ENCODE measurements around the gene OR1F1. TPM values are rescaled to one million over a fixed set of nuclear protein-coding genes. Genes with fewer than 3 reads are reported as not detected.
"Not testable (repeated sequence)": the region's sequence is repeated elsewhere in the genome, so short reads cannot be mapped to it uniquely, and the experiment has no call there.

Gene OR1F1
- polyA plus RNA-seq, 3 donors: not detected

DNA sequence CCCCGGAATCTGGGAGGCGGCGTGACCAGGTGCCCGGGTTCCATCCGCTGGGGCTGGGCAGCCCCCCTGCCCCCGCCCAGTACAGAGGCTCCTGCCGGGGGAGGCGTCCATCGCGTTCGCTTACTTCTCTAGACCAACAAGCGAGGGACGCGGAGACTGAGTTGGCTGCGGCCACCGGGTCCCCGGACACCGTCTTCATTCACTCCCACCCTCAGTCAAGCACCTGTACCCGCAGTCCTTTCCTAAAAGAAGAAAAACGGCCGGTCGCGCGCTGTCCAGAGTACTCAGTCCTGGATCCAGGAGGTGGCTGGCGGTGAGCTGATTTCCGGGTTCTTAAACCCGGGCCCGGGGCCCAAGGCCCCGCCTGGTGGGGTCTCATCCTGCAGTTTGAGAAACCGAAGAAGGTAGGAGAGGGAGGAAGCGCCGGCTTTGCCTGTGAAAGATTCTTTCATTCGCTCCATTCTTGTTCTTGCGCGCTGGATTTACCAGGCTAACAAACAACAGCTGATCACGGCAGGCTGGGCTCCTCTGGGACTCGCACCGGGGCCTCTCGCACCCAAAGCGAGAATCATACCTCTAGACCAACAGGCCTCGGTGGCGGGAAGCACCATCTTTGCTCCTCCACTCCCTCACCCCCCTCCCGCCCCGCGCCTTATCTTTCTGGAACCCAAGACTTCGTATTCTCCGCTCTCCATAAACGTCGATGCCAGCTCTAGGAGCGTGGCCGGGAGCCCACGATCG, 17.4 kb upstream of the OR1F1 start:
- 2 to 3% (median 3%) methylated on average over 52 to 53 of the region's 53 CpGs for WGBS, 3 donors
- no peak overlapping the region for H3K27ac ChIP-seq (ENCODE audit: low read depth, low read length)

DNA sequence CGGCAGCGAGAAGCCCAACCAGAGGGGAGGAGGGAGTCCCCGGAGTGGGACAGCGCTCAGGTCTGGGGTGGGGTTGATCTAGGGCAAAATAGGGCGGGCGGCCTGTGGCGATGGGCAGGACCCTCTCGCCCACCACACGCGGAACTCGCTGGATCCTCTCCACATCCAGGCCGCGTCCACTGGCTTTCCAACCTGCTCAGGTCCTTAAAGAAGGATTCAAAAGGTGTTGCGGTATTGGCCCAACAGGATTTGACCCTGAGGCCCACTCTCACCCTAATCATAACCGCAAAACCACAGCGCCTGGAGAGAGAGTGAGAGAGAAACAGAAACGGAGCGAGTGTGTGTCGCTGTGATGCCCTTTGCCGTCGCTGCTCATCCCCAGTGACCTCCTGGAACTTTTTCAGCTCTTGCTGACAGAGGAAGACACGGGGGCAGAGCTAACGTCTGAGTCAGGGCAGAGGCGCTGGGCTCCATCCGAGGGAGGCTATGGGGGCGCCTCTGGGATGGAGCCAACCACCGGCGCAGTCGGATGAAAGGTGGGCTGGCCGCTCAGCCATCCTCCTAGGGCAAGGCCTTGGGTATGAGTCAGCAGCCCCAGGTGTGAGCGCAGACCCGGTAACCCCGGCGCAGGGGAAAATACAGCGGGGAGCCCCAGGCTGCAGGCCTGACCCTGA, 16.7 kb upstream of the OR1F1 start:
- WGBS, 3 donors: 3 to 7% (median 6%) methylated on average over 35 of the region's 35 CpGs
- no peak overlapping the region for H3K27ac ChIP-seq (ENCODE audit: low read depth, low read length)

DNA sequence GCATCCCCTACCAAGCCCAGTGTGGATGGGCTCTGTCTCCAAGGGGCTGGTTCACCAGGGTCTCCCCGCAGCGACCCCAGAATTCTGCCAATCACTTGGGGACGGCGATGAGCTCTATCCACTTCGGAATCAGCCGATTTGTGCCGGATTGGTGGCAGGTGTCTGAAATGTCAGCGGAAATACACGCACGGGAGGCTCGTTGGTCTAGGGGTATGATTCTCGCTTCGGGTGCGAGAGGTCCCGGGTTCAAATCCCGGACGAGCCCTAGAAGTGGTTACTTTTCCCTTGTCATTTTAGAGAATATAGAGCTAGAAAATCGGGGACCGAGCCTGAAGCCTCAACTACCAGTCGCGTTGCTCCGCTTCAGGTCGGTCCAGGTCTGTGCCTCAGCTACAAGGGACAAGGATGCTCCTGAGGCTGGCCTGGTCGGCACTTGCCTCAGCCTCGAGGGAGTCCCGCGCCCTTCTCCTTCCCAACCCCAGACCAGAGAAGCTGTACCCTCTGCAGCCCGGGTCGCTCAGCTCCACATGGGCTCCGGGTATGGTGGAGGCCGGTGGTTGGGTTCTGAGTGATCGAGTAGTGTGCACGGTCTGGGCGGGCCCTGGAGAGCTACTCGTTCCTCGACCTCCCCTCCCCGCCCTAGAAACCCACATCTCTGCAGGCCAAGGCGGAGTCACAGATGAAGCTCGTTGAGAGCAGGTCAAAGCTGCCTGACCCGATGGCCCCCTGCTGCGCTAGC, 16.0 kb upstream of the OR1F1 start:
- WGBS, 3 donors: 7 to 11% (median 9%) methylated on average over 41 of the region's 41 CpGs
- H3K27ac ChIP-seq (ENCODE audit: low read depth, low read length): no peak overlapping the region

DNA sequence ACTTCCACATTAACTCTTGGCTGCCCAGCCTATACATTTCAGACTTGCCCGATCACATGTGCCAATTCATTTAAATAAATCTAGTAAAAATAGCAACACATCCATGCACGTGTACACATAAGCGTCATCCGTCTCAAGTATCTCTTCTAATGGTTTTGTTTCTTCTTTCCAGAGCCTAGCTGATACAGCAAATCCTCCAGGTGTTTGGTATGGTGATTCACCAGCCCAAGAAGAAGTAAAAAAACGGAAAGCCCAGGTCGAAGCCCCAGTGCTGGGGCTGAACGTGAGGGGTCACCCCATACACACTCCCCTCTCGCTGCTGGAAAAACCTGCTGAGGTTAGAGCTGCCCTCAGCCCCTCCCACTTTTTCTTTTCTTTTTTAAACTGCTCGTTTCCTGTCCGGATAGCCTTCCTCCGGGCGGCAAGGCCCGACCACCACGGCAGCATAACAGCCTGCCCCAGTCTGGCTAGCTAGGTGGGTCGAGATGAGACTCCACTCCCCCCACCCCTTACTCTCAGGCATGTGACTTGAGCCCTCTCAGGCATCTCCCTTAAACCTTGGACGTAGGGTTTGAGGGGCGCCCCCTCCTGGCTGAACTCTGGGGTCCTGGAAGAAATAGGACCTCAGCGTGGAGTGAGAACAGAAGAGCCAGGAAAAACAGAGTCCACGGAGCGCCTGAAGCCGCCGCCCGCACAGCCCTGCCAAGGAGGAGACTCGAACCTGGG, 13.9 kb upstream of the OR1F1 start:
- 5 to 7% (median 6%) methylated on average over 24 of the region's 24 CpGs for WGBS, 3 donors

DNA sequence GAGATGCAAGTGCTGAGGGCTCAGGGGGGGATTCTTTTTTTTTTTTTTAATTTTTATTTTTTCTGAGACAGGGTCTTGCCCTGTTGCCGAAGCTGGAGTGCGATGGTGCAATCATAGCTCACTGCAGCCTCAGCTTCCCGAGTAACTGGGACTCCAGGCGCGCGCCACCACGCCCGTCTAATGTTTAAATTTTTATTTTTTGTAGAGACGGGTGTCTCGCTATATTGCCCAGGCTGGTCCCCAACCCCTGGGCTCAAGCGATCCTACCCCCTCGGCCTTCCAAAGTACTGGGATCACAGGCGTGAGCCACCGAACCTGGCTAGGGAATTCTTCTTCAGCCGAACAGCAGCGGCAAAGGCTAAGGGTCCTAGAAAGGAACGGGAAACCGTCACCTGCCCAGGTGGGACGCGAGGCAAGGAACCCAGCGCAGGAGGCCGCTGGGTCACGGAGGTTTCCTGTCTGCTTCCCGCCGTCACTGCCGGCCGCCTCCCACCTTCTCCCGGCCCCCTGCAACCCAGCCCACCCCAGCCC, 13.3 kb upstream of the OR1F1 start:
- 18 to 21% (median 19%) methylated on average over 28 of the region's 28 CpGs for WGBS, 3 donors
- H3K27ac ChIP-seq (ENCODE audit: low read depth, low read length): no peak overlapping the region

More for the DNA sequence above, 13.9 kb upstream of the OR1F1 start:
- H3K27ac ChIP-seq (ENCODE audit: low read depth, low read length): no peak overlapping the region

DNA sequence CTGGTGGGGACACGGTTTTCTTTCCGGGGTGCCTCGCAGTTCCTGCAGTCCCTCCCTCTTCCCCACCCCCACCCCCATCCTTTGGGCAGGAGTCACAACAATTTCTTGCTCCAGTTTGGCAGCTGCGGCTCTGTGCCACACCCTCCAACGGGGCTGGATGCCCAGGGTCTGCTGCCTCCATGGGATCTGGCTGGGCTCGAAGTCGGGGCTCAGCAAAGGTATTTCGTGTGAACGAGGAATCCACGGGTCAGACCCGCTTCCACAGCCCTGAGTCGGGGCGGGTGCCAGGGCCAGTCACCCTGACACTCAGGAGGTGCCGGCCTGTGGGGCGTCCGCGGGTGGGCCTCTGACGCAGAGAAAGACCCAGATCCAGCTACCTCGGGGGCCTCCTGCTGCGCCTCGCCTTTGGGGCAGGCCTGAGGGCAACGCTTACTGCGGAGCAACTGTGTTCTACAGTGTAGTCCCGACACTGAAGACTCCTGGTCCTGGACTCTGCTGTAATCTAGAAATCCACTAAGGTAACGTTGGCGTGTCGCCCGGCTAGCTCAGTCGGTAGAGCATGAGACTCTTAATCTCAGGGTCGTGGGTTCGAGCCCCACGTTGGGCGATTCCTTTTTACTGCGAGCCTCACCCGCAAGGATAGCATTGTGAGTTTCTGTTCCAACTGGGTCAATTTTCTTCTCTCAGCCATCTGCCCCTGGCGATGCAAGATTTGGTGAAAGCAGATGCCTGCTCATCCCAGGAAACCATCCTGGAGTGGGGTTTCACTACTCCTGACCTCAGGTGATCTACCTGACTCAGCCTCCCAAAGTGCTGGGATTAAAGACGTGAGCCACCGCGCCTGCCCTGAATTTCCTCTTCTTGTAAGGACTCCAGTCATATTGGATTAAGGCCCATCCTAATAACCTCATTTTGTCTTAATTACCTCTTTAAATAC, 12.6 kb upstream of the OR1F1 start:
- WGBS, 3 donors: 10 to 16% (median 14%) methylated on average over 36 to 39 of the region's 39 CpGs

DNA sequence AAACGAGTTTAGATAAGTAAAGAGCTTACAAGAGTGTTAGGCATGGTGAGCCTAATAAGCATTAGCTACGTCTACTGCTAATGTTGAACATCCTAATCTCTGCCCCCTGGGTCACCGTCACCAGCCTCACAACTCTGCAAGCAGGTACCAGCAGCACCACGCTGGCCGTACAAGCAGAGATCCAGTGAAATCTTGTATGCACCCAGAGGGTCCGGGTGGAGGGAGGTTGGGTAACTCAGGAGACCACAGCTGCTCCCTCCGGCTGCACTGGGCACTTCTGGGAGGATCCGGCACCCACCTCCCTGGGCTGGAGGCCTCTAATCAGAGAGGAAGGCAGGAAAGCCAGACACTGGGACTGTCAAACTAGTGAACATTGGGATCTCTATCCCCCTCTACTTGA, 8.4 kb upstream of the OR1F1 start:
- WGBS, 3 donors: 63 to 81% (median 70%) methylated on average over 8 of the region's 8 CpGs
- H3K27ac ChIP-seq (ENCODE audit: low read depth, low read length): no peak overlapping the region

More for the DNA sequence above, 12.6 kb upstream of the OR1F1 start:
- no peak overlapping the region for H3K27ac ChIP-seq (ENCODE audit: low read depth, low read length)

DNA sequence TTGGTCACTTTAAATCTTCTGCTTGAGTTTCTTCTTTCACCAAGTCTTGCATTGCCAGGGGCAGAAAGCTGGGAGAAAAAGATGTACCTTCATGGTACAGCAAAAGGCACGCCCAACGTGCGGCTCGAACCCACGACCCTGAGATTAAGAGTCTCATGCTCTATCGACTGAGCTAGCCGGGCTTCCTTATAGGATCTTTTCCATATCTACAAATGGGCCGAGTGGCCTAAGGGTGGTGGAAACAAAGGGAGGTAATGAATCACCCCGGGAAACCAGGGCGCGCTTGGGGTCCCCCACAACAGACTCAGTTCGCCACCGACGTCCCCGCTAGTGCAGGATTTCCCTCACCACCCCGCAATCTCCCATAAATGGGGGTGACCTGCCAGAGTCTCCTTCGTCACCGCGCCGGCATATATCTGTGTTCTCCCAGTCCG, 7.5 kb upstream of the OR1F1 start:
- H3K27ac ChIP-seq (ENCODE audit: low read depth, low read length): no peak overlapping the region
- WGBS, 3 donors: 21 to 52% (median 25%) methylated on average over 21 of the region's 21 CpGs

DNA sequence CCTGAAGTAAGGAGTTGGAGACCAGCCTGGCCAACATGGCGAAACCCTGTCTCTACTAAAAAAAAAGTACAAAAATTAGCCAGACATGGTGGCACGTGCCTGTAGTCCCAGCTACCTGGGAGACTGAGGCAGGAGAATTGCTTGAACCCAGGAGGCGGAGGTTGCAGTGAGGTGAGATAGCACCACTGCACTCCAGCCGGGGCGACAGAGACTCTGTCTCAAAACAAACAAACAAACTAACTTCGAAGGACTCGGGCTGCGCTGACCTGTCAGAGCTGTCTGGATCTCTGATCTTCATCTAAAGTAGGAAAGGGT, 5.8 kb upstream of the OR1F1 start:
- H3K27ac ChIP-seq (ENCODE audit: low read depth, low read length): not testable (repeated sequence)
- WGBS, 3 donors: 32 to 38% (median 35%) methylated on average over 8 of the region's 8 CpGs

DNA sequence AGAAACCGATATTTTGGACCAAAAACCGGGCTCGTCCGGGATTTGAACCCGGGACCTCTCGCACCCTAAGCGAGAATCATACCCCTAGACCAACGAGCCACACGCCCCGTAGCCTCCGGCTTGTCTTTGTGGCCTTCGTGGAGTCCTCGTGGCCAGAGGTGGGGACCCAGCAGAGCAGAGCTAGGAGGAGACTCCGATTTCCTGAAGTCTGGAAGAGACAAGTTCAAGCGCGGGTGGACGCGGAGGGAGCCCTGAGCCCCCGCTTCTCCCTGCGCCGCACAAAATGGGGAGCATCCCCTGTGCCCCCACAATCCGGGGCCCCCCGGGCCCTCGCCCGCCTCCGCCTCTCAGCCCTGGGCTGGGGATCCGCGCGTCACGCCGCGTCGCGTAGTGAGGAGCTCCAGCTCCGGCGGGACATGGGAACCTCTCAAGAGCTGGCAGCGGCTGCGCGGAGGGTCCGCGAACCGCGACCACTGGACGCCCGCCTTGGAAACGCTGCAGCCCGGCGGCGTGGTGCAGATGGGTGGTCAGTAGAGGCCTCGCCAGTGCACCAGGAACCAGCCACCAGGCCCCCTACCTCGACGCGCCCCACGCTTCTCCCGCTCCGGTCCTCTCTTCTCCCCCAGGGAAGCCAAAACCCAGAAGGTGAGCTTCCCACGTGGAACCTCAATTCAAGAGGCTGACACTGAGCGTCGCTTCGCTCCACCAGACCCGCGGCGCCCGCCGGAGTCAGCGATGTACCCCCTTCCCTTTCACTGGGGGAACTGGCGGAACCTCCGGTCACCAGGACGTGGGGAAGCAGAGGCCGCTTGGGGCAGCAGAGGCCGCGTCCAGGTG, 5.2 kb upstream of the OR1F1 start:
- no peak overlapping the region for H3K27ac ChIP-seq (ENCODE audit: low read depth, low read length)
- 1 to 2% (median 1%) methylated on average over 69 to 72 of the region's 72 CpGs for WGBS, 3 donors

DNA sequence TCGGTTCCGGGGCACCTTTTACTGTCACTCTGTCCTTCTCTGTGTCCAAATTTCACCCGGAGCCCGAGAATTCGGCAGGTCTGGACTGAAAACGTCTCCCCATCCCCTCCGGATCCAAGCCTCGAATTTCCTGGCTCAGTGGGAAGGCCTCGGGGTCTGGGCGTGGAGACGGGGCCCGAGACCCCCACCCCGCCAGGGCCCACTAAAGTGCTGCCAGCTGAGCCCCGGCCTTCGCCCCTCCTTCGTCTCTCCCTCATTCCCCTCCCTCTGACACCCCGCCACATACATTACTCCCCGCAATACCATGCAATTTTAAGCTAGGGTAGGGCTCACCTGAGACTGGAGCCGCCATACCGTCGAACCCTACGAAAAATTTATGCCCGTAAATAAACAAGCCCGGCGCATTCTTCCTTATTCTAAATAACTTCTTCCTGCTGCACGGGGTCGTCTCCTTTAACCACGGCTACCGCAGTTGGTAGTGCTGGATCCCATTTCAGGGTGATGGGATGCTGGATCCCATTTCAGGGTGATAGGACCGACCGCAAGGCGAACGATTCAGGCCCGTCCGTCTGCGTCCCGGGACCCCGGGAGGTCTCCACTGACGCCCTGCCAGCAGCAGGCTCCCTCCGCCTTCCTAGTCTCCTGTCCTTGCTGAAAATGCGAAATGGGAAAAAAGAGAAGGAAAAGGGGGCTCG, 4.4 kb upstream of the OR1F1 start:
- WGBS, 3 donors: 3 to 7% (median 4%) methylated on average over 41 to 42 of the region's 42 CpGs
- H3K27ac ChIP-seq (ENCODE audit: low read depth, low read length): no peak overlapping the region

DNA sequence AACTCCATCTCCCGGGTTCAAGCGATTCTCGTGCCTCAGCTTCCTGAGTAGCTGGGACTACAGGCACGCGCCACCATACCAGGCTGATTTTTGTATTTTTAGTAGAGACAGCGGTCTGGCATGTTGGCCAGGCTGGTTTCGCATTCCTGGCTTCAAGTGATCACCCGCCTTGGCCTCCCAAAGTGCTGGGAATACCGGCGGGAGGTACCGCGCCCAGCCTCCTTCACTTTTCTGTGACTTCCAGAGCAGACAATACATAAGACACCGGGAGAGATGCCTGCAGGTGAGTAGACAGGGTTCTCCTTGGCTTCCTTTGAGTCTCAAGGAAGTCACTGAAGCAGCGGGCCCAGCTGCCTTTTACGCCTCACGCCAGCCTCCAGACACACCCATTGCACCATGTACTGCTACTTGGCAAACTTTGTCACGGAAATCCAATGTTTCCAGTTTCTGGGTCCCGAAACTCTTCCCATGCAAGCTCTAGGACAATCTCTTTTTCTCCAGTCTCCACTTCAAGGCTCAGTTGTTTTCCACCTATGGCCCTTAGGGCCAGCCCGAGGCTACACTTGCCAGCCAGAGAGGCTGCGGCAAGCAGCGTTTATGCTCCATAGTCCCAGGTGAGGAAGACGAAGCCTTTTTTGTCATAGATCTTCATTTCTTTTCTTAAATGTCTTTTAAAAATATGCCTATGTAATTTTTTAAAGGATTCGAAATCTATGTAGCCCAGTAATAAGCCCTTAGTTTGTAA, 886 bp upstream of the OR1F1 start:
- WGBS, 3 donors: 74 to 81% (median 75%) methylated on average over 23 of the region's 23 CpGs
- H3K27ac ChIP-seq (ENCODE audit: low read depth, low read length): no peak overlapping the region

DNA sequence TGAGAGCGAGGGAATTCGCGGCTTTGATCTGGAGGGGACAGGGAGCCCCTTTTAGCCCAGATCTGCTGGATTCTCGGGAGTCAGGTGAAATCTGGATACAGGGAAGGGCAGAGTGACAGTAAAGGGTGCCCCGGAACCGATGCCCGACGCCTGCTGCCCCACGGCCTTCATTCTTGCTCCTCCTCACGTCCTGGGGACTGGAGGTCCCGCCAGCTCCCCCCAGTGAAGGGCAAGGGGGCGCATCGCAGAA, 596 bp downstream of the OR1F1 start:
- 1 to 3% (median 2%) methylated on average over 13 of the region's 13 CpGs for WGBS, 3 donors
- no peak overlapping the region for H3K27ac ChIP-seq (ENCODE audit: low read depth, low read length)

DNA sequence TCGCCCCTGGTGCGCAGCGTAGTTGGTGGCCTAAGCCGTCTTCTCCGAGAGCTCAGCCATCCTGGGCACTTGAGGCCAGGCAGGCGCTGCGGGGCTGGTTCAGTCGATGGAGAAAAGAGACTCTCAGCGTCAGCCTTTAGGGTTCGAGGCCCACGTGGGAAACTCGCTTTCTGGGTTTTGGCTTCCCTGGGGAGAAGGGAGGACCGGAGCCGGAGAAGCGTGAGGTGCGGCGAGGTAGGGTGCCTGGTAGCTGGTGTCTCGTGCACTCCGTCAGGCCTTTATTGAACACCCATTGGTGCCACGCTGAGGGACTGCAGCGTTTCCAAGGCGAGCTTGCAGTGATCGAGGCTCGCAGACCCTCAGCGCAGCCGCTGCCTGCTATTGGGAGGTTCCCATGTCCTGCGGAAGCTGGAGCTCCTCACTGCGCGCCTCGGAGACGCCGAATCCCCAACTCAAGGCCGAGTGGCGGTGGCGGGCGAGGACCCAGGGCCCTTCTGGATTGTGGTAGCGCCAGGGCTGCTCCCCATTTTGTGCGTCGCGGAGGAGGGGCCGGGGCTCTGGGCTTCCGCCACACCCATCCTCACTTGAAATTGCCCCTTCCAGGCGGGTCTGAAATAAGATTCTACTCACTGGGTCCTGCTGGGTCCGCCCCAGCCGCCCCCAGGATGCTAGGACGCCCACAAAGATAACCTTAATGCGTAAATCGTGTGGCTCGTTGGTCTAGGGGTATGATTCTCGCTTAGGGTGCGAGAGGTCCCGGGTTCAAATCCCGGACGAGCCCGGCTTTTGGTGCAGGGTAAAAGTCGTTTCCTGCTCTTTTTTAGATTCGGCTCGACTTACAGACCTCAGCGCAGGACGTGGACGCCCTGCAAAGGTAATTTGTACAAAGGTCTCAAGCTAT, 1.2 kb downstream of the OR1F1 start:
- H3K27ac ChIP-seq (ENCODE audit: low read depth, low read length): no peak overlapping the region
- 2 to 3% (median 2%) methylated on average over 59 to 61 of the region's 61 CpGs for WGBS, 3 donors

DNA sequence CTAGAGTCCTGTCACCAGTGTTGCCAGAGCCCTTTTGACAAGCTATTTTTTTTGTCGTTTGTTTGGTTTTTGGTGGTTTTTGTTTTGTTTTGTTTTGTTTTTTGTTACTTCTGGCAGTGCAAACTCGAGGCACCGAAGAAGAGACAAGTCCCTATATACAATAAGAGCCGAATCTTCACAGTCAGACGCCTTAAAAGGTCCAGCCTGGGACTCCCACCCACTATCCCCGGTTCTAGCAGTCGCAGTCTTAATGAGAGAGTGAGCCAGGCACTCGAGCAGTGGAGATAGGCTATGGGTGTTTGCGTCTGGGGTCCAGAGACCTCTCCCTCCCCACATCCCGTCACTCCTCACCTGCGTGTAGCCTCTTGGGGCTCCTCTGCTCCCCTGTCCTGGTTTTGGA, 1.9 kb downstream of the OR1F1 start:
- no peak overlapping the region for H3K27ac ChIP-seq (ENCODE audit: low read depth, low read length)
- WGBS, 3 donors: 17 to 22% (median 18%) methylated on average over 11 of the region's 11 CpGs
